MM.1S (cell line): ENCODE results near the gene FYCO1.

Source experiments
- CTCF ChIP-seq: fragments of 300-600 bp; sonication (generic); IDR thresholded peaks from 2 replicates; pipeline ENCODE4 v1.5.1; 2016; ENCODE audit warnings: antibody characterized with exemption, low read length, mixed read lengths
- EZH2 ChIP-seq: fragments of 300-600 bp; sonication (generic); optimal IDR thresholded peaks from 2 replicates; pipeline ENCODE3; 2017; ENCODE audit warnings: low read depth, mild to moderate bottlenecking, antibody characterized with exemption, low read length, mixed read lengths

- TF ChIP-seq CTCF: no peak
- no peak for TF ChIP-seq EZH2
Measured at GRCh38 chr3:45965653-45966052, 30.0 kb downstream of the FYCO1 start.
